Effector memory CD4-positive, alpha-beta T cell (primary cell): Measurements from ENCODE around the gene ACKR2.

Experiments
- DNase-seq, 3 donors: peaks; one replicate each; pipeline ENCODE4 v3.0.0-alpha.2; 2020
- H3K27ac ChIP-seq: 2 replicates; pipeline ENCODE4 v1.7.0; 2013; ENCODE audit warnings: mild to moderate bottlenecking, low read length, moderate library complexity; ENCODE audit not compliant: insufficient read depth, poor library complexity, severe bottlenecking
- H3K27me3 ChIP-seq: replicated peaks from 2 replicates; pipeline ENCODE4 v1.7.0; 2013; ENCODE audit warnings: mild to moderate bottlenecking, low read length; ENCODE audit not compliant: insufficient read depth, control insufficient read depth, poor library complexity, severe bottlenecking
- H3K36me3 ChIP-seq: 2 replicates; pipeline ENCODE4 v1.7.0; 2013; ENCODE audit warnings: mild to moderate bottlenecking, low read length, moderate library complexity; ENCODE audit not compliant: control insufficient read depth, insufficient read depth
- H3K4me1 ChIP-seq: 2 replicates; pipeline ENCODE4 v1.7.0; 2013; ENCODE audit warnings: low read length, mild to moderate bottlenecking; ENCODE audit not compliant: control insufficient read depth, insufficient read depth, poor library complexity, severe bottlenecking
- H3K4me3 ChIP-seq: 2 replicates; pipeline ENCODE4 v1.7.0; 2013; ENCODE audit warnings: low read length, low read depth, mild to moderate bottlenecking; ENCODE audit not compliant: insufficient read depth, poor library complexity, severe bottlenecking
- H3K9me3 ChIP-seq: 2 replicates; pipeline ENCODE4 v1.7.0; 2013; ENCODE audit warnings: mild to moderate bottlenecking, low read length, moderate library complexity; ENCODE audit not compliant: control insufficient read depth

The ACKR2 gene

DNA sequence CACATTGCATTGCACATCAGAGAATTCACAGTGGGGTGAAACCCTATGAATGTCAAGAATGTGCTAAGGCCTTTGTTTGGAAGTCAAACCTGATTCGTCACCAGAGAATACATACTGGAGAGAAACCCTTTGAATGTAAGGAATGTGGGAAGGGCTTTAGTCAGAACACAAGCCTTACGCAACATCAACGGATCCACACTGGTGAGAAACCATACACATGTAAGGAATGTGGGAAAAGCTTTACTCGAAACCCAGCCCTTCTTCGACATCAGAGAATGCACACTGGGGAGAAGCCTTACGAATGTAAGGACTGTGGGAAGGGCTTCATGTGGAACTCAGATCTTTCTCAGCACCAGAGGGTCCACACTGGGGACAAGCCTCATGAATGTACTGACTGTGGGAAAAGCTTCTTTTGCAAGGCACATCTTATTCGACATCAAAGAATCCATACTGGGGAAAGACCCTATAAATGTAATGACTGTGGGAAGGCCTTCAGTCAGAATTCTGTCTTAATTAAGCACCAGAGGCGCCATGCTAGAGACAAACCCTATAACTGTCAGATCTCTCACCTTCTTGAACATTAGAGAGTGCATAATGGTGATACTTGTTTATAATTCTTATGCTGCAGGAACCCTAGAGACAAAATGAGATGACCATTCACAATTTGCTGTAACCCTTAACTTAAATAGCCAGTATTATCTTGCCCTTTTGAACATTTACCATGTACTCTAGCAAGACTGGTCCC is 105.7 kb downstream of the ACKR2 start:
- H3K27ac ChIP-seq, result no peak overlapping the region
- H3K4me1 ChIP-seq, result no peaks in the 10 kb centered on the region
- H3K4me3 ChIP-seq, result no peak overlapping the region
- no peak for DNase-seq
- peaks cover 12% of the 10 kb centered on the region for H3K9me3 ChIP-seq
- no peaks in the 10 kb centered on the region for H3K36me3 ChIP-seq
- no peaks in the 10 kb centered on the region for H3K27me3 ChIP-seq
